H1 (cell line): ENCODE results near the gene SLC6A12. TPM values are rescaled to one million over a fixed set of nuclear protein-coding genes. Genes with fewer than 3 reads are reported as not detected.

Experiments
- CTCF ChIA-PET: fragments of 300-600 bp; sonication (Branson Sonifier 250); formaldehyde crosslinking; loops from one replicate; lab custom pipeline; 2021; ENCODE audit not compliant: partially characterized antibody; lab: Charles Lee
- POLR2A ChIA-PET: fragments of 300-600 bp; sonication (Branson Sonifier 250); formaldehyde crosslinking; loops from one replicate; lab custom pipeline; 2021; ENCODE audit warnings: inconsistent platforms; ENCODE audit not compliant: partially characterized antibody; lab: Charles Lee
- DNase-seq, 2 experiments: peaks; one replicate each; pipeline versions ENCODE4 v3.0.0 to v3.0.0-alpha.2; 2010 to 2022; ENCODE audit warnings: low spot score in 2 of 2, low read depth in 1 of 2, mixed read lengths in 1 of 2
- FAIRE-seq: peaks from 2 replicates; lab custom pipeline; 2011; peaks lifted over from hg19 to GRCh38; lab: Jason Lieb, UNC
- H2AFZ ChIP-seq: 2 replicates; pipeline ENCODE4 v1.8.1; 2012; ENCODE audit warnings: low read length, inconsistent platforms
- H2AK5ac ChIP-seq: 2 replicates; pipeline ENCODE4 v1.6.1; 2013; ENCODE audit warnings: low read depth, low read length
- H2BK120ac ChIP-seq: replicated peaks from 2 replicates; pipeline ENCODE3; 2013; ENCODE audit warnings: low read depth, low read length, inconsistent platforms
- H2BK12ac ChIP-seq: 2 replicates; pipeline ENCODE4 v1.6.1; 2013; ENCODE audit warnings: low read depth, low read length
- H2BK15ac ChIP-seq: 2 replicates; pipeline ENCODE4 v1.6.1; 2013; ENCODE audit warnings: low read length
- H2BK20ac ChIP-seq: 2 replicates; pipeline ENCODE4 v1.6.1; 2013; ENCODE audit warnings: low read length
- H2BK5ac ChIP-seq: 2 replicates; pipeline ENCODE4 v1.6.1; 2013; ENCODE audit warnings: low read depth, low read length
- H3K14ac ChIP-seq: 2 replicates; pipeline ENCODE4 v1.6.1; 2013; ENCODE audit warnings: inconsistent platforms; ENCODE audit not compliant: insufficient read length
- H3K18ac ChIP-seq: 2 replicates; pipeline ENCODE4 v1.6.1; 2013; ENCODE audit warnings: low read length; ENCODE audit errors: extremely low read depth
- H3K23ac ChIP-seq: 2 replicates; pipeline ENCODE4 v1.6.1; 2013; ENCODE audit warnings: inconsistent platforms; ENCODE audit not compliant: insufficient read length
- H3K23me2 ChIP-seq: 2 replicates; pipeline ENCODE4 v1.6.1; 2013; ENCODE audit warnings: low read depth, low read length
- H3K27ac ChIP-seq: 2 replicates; pipeline ENCODE4 v1.6.1; 2011; ENCODE audit warnings: low read depth, low read length, inconsistent platforms
- H3K27me3 ChIP-seq, 4 experiments: replicated peaks in 1 of 4; 1 replicate in 1 of 4; 2 replicates in 3 of 4; pipeline versions ENCODE4 v1.6.1 to v1.8.1; 2011 to 2013; ENCODE audit warnings: low read length in 3 of 4, mild to moderate bottlenecking in 3 of 4, inconsistent platforms in 2 of 4, mixed read lengths in 2 of 4, moderate library complexity in 1 of 4; ENCODE audit not compliant: control insufficient read depth in 3 of 4, insufficient read depth in 3 of 4; ENCODE audit errors: extremely low read depth in 1 of 4
- H3K36me3 ChIP-seq, 4 experiments: 2 replicates each; pipeline versions ENCODE4 v1.6.1 to v1.8.1; 2011 to 2013; ENCODE audit warnings: mild to moderate bottlenecking in 4 of 4, low read length in 3 of 4, moderate library complexity in 2 of 4, control low read depth in 1 of 4, inconsistent platforms in 1 of 4; ENCODE audit not compliant: insufficient read depth in 4 of 4, control insufficient read depth in 2 of 4
- H3K4ac ChIP-seq: replicated peaks from 2 replicates; pipeline ENCODE3; 2013; ENCODE audit warnings: low read length, low read depth, mixed read lengths, inconsistent platforms; ENCODE audit not compliant: insufficient read length
- H3K4me1 ChIP-seq, 4 experiments: replicated peaks in 1 of 4; 1 replicate in 1 of 4; 2 replicates in 3 of 4; pipeline versions ENCODE4 v1.6.1 to v1.8.1; 2011 to 2013; ENCODE audit warnings: low read length in 3 of 4, inconsistent platforms in 2 of 4, mixed read lengths in 1 of 4; ENCODE audit not compliant: insufficient read depth in 4 of 4, control insufficient read depth in 3 of 4
- H3K4me2 ChIP-seq, 2 experiments: 2 replicates each; pipeline versions ENCODE4 v1.6.1 to v1.8.1; 2011 to 2013; ENCODE audit warnings: low read depth in 2 of 2, low read length in 2 of 2, control low read depth in 1 of 2, inconsistent platforms in 1 of 2, mild to moderate bottlenecking in 1 of 2; ENCODE audit not compliant: insufficient read depth in 1 of 2
- H3K4me3 ChIP-seq, 4 experiments: fragments of 200-600, 300-600 bp in 1 of 4; sonication (generic), shearing (Covaris generic), sonication (Bioruptor Twin) in 1 of 4; 2 replicates each; pipeline versions ENCODE4 v1.5.1 to v1.8.1; 2011 to 2016; ENCODE audit warnings: low read length in 4 of 4, low read depth in 3 of 4, control low read depth in 2 of 4, inconsistent platforms in 2 of 4, mild to moderate bottlenecking in 2 of 4, mixed read lengths in 1 of 4, moderate library complexity in 1 of 4; ENCODE audit not compliant: insufficient read depth in 2 of 4; ENCODE audit errors: extremely low read depth in 1 of 4
- H3K56ac ChIP-seq: replicated peaks from 2 replicates; pipeline ENCODE3; 2013; ENCODE audit warnings: low read depth, mild to moderate bottlenecking, mixed read lengths, low read length, inconsistent platforms; ENCODE audit not compliant: insufficient read length
- H3K79me1 ChIP-seq: 2 replicates; pipeline ENCODE4 v1.6.1; 2013; ENCODE audit warnings: low read depth, low read length, control low read depth
- H3K79me2 ChIP-seq, 2 experiments: 2 replicates each; pipeline versions ENCODE4 v1.6.1 to v1.8.1; 2012 to 2013; ENCODE audit warnings: low read length in 2 of 2, mild to moderate bottlenecking in 2 of 2, inconsistent platforms in 1 of 2; ENCODE audit not compliant: insufficient read depth in 2 of 2, control insufficient read depth in 1 of 2
- H3K9ac ChIP-seq, 4 experiments: replicated peaks in 1 of 4; 1 replicate in 1 of 4; 2 replicates in 3 of 4; pipeline versions ENCODE4 v1.6.1 to v1.8.1; 2011 to 2013; ENCODE audit warnings: low read depth in 3 of 4, low read length in 3 of 4, control low read depth in 2 of 4, mild to moderate bottlenecking in 2 of 4, moderate library complexity in 2 of 4, inconsistent platforms in 1 of 4; ENCODE audit errors: extremely low read depth in 1 of 4
- H3K9me3 ChIP-seq, 2 experiments: 2 replicates each; pipeline versions ENCODE4 v1.6.1 to v1.8.1; 2012 to 2013; ENCODE audit warnings: mild to moderate bottlenecking in 2 of 2, moderate library complexity in 2 of 2, control low read depth in 1 of 2, inconsistent platforms in 1 of 2, low read depth in 1 of 2, low read length in 1 of 2, mixed read lengths in 1 of 2; ENCODE audit not compliant: insufficient read depth in 2 of 2
- H4K20me1 ChIP-seq, 2 experiments: replicated peaks in 1 of 2; 2 replicates each; pipeline versions ENCODE3 to v1.8.1; 2011 to 2013; ENCODE audit warnings: inconsistent platforms in 2 of 2, low read length in 2 of 2, mild to moderate bottlenecking in 1 of 2; ENCODE audit not compliant: insufficient read depth in 2 of 2, control insufficient read depth in 1 of 2
- H4K5ac ChIP-seq: 2 replicates; pipeline ENCODE4 v1.6.1; 2013; ENCODE audit warnings: low read length, low read depth, mixed read lengths, inconsistent platforms; ENCODE audit not compliant: insufficient read length
- H4K8ac ChIP-seq: 2 replicates; pipeline ENCODE4 v1.8.0; 2013; ENCODE audit warnings: mild to moderate bottlenecking, moderate library complexity, low read length, inconsistent platforms; ENCODE audit not compliant: insufficient read depth; ENCODE audit errors: extremely low read depth
- H4K91ac ChIP-seq: replicated peaks from 2 replicates; pipeline ENCODE3; 2013; ENCODE audit warnings: low read length, mixed read lengths, inconsistent platforms; ENCODE audit not compliant: insufficient read length
- ATF2 ChIP-seq: IDR thresholded peaks from 2 replicates; pipeline ENCODE4 v1.6.1; 2012; ENCODE audit warnings: low read length, inconsistent platforms
- CTCF ChIP-seq, 3 experiments: IDR thresholded peaks; 1 replicate in 2 of 3; 2 replicates in 1 of 3; pipeline versions ENCODE4 v1.5.1 to v1.6.1; 2011; ENCODE audit warnings: low read length in 3 of 3, mild to moderate bottlenecking in 3 of 3, inconsistent platforms in 2 of 3, low read depth in 1 of 3, moderate library complexity in 1 of 3; ENCODE audit not compliant: insufficient read depth in 1 of 3; ENCODE audit errors: control extremely low read depth in 1 of 3
- E2F6 ChIP-seq: IDR thresholded peaks from 2 replicates; pipeline ENCODE4 v1.6.1; 2012; ENCODE audit warnings: inconsistent platforms
- EZH2 ChIP-seq: fragments of 200-600 bp; sonication (generic); IDR thresholded peaks from 2 replicates; pipeline ENCODE4 v1.7.1; 2012; ENCODE audit warnings: low read depth, mild to moderate bottlenecking, moderate library complexity, low read length, inconsistent platforms; ENCODE audit not compliant: severe bottlenecking
- MAFK ChIP-seq: IDR thresholded peaks from 2 replicates; pipeline ENCODE4 v1.6.1; 2012; ENCODE audit warnings: low read depth, mild to moderate bottlenecking, improper control_type of control experiment, low read length
- NANOG ChIP-seq: IDR thresholded peaks from 2 replicates; pipeline ENCODE4 v1.6.1; 2011; ENCODE audit warnings: low read length, low read depth, mild to moderate bottlenecking, inconsistent platforms; ENCODE audit not compliant: insufficient read depth, poor library complexity, severe bottlenecking
- POLR2AphosphoS5 ChIP-seq: IDR thresholded peaks from 2 replicates; pipeline ENCODE4 v1.6.1; 2011; ENCODE audit warnings: low read depth, low read length
- RFX5 ChIP-seq: IDR thresholded peaks from 2 replicates; pipeline ENCODE4 v1.6.1; 2011; ENCODE audit warnings: low read depth, low read length, improper control_type of control experiment, borderline replicate concordance
- RXRA ChIP-seq: IDR thresholded peaks from 2 replicates; pipeline ENCODE4 v1.6.1; 2011; ENCODE audit warnings: low read depth, mild to moderate bottlenecking, low read length, moderate library complexity; ENCODE audit not compliant: insufficient read depth
- polyA plus RNA-seq, 7 experiments: library from polyadenylated mRNA; depleted of rRNA in 3 of 7; stranded (reverse) in 5 of 7; unstranded in 2 of 7; fragments of >200 nt in 5 of 7; fragments of 200-250 nt in 2 of 7; gene quantifications; 1 replicate in 5 of 7; 2 replicates in 1 of 7; 4 replicates in 1 of 7; pipeline versions ENCODE4 v1.2.1 to v1.2.3, GENCODE V29; 2011 to 2013; ENCODE audit warnings: missing spikeins in 2 of 7, mixed read lengths in 2 of 7
- total RNA-seq: library from RNA; stranded (reverse); fragmentation: NEBNext Ultra II Directional; extraction: Animal tissue kit (Norgen Biotek cat#: 25700); gene quantifications from 2 replicates; pipeline ENCODE4 v1.2.1, GENCODE V29; 2021

The SLC6A12 gene
- total and polyA plus RNA-seq, 2 of the 8 experiments (the other 6 are each of a cell fraction or from before 2014, with no cell fraction given), result 0.70 to 1.1 TPM

- H3K4me1 ChIP-seq, result peaks cover 0 to 2% (median 0%) of the 10 kb centered on the region in 4 experiments; a peak in 2 of 7 replicates
- H2BK5ac ChIP-seq, result no peak overlapping the region
- no peak overlapping the region for H3K23ac ChIP-seq
- no peak overlapping the region for H3K4me3 ChIP-seq
- H4K91ac ChIP-seq, result no peak overlapping the region
- H3K9ac ChIP-seq, result no peak overlapping the region
- no peaks in the 10 kb centered on the region for H3K9me3 ChIP-seq
- no peaks in the 10 kb centered on the region for H3K23me2 ChIP-seq
- H3K4ac ChIP-seq, result no peak overlapping the region
- H4K5ac ChIP-seq, result no peak overlapping the region
- H2BK120ac ChIP-seq, result no peak overlapping the region
- CTCF ChIA-PET, result interaction anchor here (0.9 to 2.3 kb wide), 2 partner anchors 15 to 42 kb away, joined by 3 to 7 read pairs; no protein-coding TSS in a partner anchor
- no peak overlapping the region for H3K56ac ChIP-seq
- H2BK15ac ChIP-seq, result no peak overlapping the region
- no peaks in the 10 kb centered on the region for H3K79me1 ChIP-seq
- no peak overlapping the region for H3K14ac ChIP-seq
- no peak overlapping the region for H4K8ac ChIP-seq
- no peak overlapping the region for H2BK20ac ChIP-seq
- POLR2A ChIA-PET, result no interaction called here
- no peaks in the 10 kb centered on the region for H3K36me3 ChIP-seq
- 0 out of 7 replicates have a peak, but pooled peaks cover 0 to 5% (median 0%) of the 10 kb centered on the region in 4 experiments for H3K27me3 ChIP-seq
- H2AFZ ChIP-seq, result no peak overlapping the region
- no peak overlapping the region for H3K4me2 ChIP-seq
- H4K20me1 ChIP-seq, result no peaks in the 10 kb centered on the region
- no peak overlapping the region for H2AK5ac ChIP-seq
- no peaks in the 10 kb centered on the region for H3K79me2 ChIP-seq
- no peak for FAIRE-seq
- H3K27ac ChIP-seq, result no peak overlapping the region
- no peak overlapping the region for H2BK12ac ChIP-seq
- DNase-seq, result no peak
- no peak overlapping the region for H3K18ac ChIP-seq
- TF ChIP-seq POLR2AphosphoS5 (no peak), MAFK (no peak), E2F6 (no peak), RXRA (no peak), EZH2 (no peak), RFX5 (no peak), CTCF (IDR thresholded peaks at IDR 0.05; ENCODE audit: control extremely low read depth in 1 of 3, insufficient read depth in 1 of 3, low read depth in 1 of 3, low read length in 3 of 3) (no peak), ATF2 (no peak), NANOG (no peak)
Observed at GRCh38 chr12:262113-262512, 48.2 kb upstream of the SLC6A12 start.
